HG02943 (cell line): Measurements from ENCODE around the gene SUSD6.

Experiments used
- ATAC-seq: cut with Tn5 transposase; IDR thresholded peaks from one replicate; pipeline ENCODE4 v1.9.1; 2021; ENCODE audit warnings: mild to moderate bottlenecking, low read depth, moderate library complexity; ENCODE audit not compliant: unreplicated experiment

Gene SUSD6

GRCh38 chr14:69669375-69669774, 58.0 kb downstream of the SUSD6 start:
- no peak for ATAC-seq

GRCh38 chr14:69670093-69670492, 58.7 kb downstream of the SUSD6 start:
- no peak for ATAC-seq

GRCh38 chr14:69671365-69672030, 60.1 kb downstream of the SUSD6 start:
- no peak for ATAC-seq

GRCh38 chr14:69672356-69672755, 61.0 kb downstream of the SUSD6 start:
- no peak for ATAC-seq

GRCh38 chr14:69673104-69673503, 61.7 kb downstream of the SUSD6 start:
- no peak for ATAC-seq

GRCh38 chr14:69673578-69674305, 62.3 kb downstream of the SUSD6 start:
- ATAC-seq: no peak

- ATAC-seq: no peak
Measured at GRCh38 chr14:69674546-69675244, 63.3 kb downstream of the SUSD6 start.

GRCh38 chr14:69675245-69675583, 63.8 kb downstream of the SUSD6 start:
- ATAC-seq: no peak

- ATAC-seq: peak; percentile 48
Measured at GRCh38 chr14:69675877-69676416, 64.6 kb downstream of the SUSD6 start.

GRCh38 chr14:69676723-69677122, 65.3 kb downstream of the SUSD6 start:
- ATAC-seq: no peak

GRCh38 chr14:69680297-69680696, 68.9 kb downstream of the SUSD6 start:
- ATAC-seq: no peak

GRCh38 chr14:69682136-69682535, 70.7 kb downstream of the SUSD6 start:
- no peak for ATAC-seq

- no peak for ATAC-seq
Measured at GRCh38 chr14:69682621-69683263, 71.3 kb downstream of the SUSD6 start.

GRCh38 chr14:69683971-69684370, 72.6 kb downstream of the SUSD6 start:
- ATAC-seq: no peak

GRCh38 chr14:69684461-69685217, 73.2 kb downstream of the SUSD6 start:
- no peak for ATAC-seq

GRCh38 chr14:69685218-69685616, 73.8 kb downstream of the SUSD6 start:
- no peak for ATAC-seq

GRCh38 chr14:69685716-69686115, 74.3 kb downstream of the SUSD6 start:
- no peak for ATAC-seq

GRCh38 chr14:69687606-69688298, 76.4 kb downstream of the SUSD6 start:
- no peak for ATAC-seq

GRCh38 chr14:69688299-69688649, 76.9 kb downstream of the SUSD6 start:
- no peak for ATAC-seq

GRCh38 chr14:69690042-69690441, 78.6 kb downstream of the SUSD6 start:
- ATAC-seq: no peak
